Iris pigment epithelial cell (primary cell): ENCODE data around the gene TRAFD1.
A peak's percentile ranks its signal among the peaks of the same experiment; 100 is the strongest.
"Not testable (repeated sequence)": the region's sequence is repeated elsewhere in the genome, so short reads cannot be mapped to it uniquely, and the experiment has no call there.

Experiments used
- DNase-seq: peaks from one replicate; pipeline ENCODE4 v3.0.0-alpha.2; 2011; ENCODE audit warnings: low read depth

TRAFD1 gene

DNA sequence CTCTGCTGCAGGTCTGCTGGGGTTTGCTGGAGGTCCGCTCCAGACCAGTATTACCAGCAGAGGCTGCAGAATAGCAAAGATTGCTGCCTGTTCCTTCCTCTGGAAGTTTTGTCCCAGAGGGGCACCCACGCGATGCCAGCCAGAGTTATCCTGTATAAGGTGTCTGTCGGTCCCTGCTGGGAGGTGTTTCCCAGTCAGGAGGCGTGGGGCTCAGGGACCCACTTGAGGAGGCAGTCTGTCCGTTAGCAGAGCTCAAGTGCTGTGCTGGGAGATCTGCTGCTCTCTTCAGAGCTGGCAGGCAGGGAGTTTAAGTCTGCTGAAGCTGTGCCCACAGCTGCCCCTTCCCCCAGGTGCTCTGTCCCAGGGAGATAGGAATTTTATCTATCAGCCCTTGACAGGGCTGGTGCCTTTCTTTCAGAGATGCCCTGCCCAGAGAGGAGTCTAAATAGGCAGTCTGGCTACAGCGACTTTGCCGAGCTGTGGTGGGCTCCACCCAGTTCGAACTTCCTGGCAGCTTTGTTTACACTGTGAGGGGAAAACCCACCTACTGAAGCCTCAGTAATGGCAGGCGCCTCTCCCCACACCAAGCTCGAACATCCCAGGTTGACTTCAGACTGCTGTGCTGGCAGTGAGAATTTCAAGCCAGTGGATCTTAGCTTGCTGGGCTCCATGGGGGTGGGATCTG lies 33.2 kb downstream of the TRAFD1 start:
- not testable (repeated sequence) for DNase-seq

DNA sequence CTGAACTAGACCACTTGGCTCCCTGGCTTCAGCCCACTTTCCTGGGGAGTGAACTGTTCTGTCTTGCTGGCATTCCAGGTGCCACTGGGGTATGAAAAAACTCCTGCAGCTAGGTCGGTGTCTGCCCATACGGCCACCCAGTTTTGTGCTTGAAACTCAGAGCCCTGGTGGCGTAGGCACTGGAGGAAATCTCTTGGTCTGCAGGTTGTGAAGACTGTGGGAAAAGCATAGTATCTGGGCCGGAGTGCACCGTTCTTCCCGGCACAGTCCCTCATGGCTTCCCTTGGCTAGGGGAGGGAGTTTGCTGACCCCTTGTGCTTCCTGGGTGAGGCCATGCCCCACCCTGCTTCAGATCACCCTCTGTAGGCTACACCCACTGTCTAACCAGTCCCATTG lies 33.8 kb downstream of the TRAFD1 start:
- DNase-seq: no peak

DNA sequence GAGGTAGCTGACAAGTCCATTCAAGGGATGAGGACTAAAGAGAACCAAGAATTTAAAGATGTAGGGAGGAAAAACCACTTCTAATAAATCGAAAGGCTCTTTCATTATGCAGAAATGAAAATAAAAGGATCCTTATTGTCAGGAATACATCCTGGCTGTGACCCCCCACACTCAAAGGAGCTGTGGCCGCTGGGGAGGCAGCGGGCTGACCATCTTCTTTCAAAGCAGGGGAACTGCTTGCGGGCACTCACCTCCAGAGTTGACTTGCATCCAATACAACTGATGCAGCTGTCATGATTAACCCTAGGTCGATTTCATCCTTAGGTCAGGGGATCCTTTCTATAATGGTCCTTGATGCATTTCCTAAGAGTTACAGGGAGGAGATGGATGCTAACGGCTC lies 35.3 kb downstream of the TRAFD1 start:
- no peak for DNase-seq

- DNase-seq: peak; percentile 12
Measured at GRCh38 chr12:112161711-112162110, 36.4 kb downstream of the TRAFD1 start.

DNA sequence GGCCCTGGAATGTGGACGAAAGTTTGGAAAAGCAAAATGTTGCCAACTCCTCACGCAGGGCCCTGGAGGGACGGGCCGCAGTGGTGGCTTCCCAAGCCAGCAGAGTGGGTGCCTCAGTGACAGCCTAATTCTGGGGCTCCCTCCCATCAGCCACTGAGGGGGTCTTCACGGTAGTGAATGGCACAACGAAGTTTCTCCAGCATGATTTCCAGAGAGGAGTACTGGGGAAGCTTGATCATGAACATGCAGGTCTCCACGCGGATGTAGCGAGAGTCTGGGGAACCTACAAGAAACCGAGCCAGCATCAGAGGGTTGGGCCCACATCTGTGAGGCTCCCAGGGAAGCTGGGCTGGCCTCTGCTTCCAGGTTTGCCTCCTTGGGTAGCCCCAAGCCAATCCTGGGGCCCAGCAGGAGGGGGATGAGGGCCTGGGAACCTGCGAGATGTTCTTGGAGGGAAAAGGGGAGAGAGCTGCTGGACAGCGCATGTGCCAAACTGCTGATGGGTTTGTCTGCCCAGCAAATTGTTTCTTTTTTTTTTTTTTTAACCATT lies 37.0 kb downstream of the TRAFD1 start:
- DNase-seq: no peak

- no peak for DNase-seq
Measured at GRCh38 chr12:112163056-112163455, 37.7 kb downstream of the TRAFD1 start.

DNA sequence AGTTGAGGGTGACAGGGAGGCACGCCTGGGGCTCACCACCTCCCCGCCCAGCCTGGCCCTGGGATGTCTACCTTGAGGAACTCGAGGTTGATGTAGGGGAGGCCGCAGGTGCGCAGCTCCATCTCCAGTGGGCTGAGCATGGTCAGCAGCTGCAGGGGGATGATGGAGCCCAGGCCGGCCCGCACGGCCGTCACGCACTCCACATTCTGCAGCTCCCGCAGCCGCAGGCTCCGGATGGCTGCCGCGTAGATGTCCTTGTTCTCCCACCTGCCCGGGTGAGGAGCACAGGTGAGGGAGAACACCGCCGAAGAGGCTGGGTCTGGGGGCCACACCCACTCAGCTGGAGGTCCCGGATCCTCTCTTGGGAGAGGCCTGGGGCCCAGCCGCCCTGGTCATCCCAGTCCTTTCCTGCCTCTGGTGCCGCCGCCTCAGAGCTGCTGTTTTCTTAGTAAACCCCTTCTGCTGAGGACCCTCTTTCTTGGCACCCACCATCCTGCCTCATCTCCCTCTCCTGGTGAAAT lies 38.2 kb downstream of the TRAFD1 start:
- DNase-seq: no peak

DNA sequence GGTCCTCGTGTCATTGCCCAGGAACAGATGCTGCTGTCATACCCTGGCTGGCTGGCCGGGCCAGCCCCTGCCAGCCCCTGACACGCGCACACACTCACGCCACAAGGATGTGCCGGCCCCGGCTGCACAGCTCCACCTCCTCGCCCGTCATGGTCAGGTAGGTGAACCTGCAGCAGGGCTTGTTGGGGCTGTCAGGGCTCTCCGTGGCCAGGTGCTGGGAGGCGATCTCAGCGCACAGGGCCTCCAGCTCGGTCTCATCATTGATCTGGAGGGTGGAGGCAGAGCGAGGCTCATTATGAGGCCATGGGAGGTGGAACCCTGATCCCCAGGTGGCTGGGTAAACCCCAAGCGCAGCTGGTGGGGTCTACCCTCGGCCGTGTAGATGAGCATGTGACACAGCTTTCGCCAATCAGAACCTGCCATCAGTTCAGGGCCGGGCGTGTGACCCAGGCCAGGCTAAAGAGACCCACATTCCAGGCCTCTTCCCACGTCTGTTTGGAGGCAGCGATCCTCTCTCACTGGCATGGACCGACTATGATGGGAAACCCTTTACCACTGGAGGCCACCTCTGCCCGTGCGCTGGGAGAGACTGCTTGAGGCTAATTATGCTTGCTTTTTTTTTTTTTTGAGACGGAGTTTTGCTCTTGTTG lies 38.8 kb downstream of the TRAFD1 start:
- DNase-seq: no peak

- DNase-seq: no peak
Measured at GRCh38 chr12:112165624-112166023, 40.3 kb downstream of the TRAFD1 start.

GRCh38 chr12:112166051-112167015 lies 41.0 kb downstream of the TRAFD1 start:
- DNase-seq: no peak

GRCh38 chr12:112167031-112167461 lies 41.7 kb downstream of the TRAFD1 start:
- DNase-seq: no peak

GRCh38 chr12:112167718-112168525 lies 42.6 kb downstream of the TRAFD1 start:
- DNase-seq: no peak

GRCh38 chr12:112168561-112168971 lies 43.2 kb downstream of the TRAFD1 start:
- no peak for DNase-seq

DNA sequence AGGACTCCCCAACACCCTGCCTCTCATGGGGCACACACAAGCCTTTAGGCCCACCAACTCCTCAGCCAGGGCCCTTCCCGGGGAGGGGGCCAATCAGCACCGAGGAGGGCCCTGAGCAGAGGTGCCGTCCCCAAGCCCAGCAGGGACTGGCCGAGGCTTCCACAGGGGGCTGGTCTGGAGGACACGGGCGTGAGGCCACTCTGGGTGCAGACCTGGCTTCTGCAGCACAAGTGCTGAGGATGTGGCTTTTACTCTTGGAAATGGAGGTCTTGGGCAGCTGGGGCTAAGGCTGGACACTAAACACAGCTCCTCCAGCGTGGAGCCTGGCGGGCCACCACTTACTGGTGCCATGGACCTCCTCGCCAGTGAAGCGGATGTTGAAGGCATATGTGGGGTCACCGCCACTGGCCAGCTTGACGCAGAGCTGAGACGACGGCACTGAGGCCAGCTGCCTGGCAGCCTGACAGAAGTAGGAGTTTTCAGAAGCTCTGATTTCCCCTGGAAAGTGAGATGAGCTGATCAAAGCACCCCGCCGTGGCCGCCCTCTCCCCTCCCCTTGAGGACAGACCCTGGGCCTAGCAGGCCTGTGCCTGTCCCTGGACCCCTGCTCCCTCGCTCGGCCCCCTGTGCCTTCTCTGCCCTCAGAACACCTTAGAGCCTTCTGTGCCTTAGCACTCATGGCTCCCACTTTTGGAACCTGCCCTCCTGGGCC lies 44.0 kb downstream of the TRAFD1 start:
- no peak for DNase-seq

- no peak for DNase-seq
Measured at GRCh38 chr12:112169966-112170365, 44.6 kb downstream of the TRAFD1 start.

DNA sequence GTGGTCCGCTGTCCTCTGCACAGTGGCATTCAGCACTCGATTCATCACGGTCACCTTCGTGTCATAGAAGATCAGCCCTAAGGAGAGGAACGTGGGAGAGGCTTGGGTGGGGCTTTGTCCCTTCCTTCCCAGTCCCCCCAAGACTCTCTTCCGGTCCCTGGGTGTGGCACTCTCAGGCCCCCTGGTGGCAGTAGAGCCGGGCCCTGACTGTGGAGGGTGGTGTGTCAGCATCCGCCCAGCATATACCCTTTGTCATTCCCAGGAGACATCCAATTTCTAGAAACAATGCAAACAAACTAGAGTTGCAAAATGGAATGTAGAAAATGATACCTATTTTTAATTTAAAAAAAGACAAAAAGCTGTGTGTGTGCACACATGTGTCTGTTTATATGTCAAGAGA lies 45.0 kb downstream of the TRAFD1 start:
- DNase-seq: peak; percentile 9

- DNase-seq: no peak
Measured at GRCh38 chr12:112170971-112171596, 45.7 kb downstream of the TRAFD1 start.

- no peak for DNase-seq
Measured at GRCh38 chr12:112172556-112173324, 47.4 kb downstream of the TRAFD1 start.
